Activated T-cell treated with anti-CD3 and anti-CD28 coated beads, Interleukin-2, amount 50 U/mL, for 24 hours (primary cell): ENCODE data around the gene SIM2.

Source experiments
- DNase-seq: peaks from one replicate; pipeline ENCODE4 v3.0.0-alpha.2; 2020
- H3K27ac Mint-ChIP-seq: 2 replicates; pipeline ENCODE4 v1.8.0; 2020; ENCODE audit warnings: mild to moderate bottlenecking, mixed read lengths
- H3K27me3 Mint-ChIP-seq: 2 replicates; pipeline ENCODE4 v1.8.0; 2020; ENCODE audit warnings: mixed read lengths
- H3K36me3 Mint-ChIP-seq: 2 replicates; pipeline ENCODE4 v1.8.0; 2020; ENCODE audit warnings: low read depth, mixed read lengths
- H3K4me1 Mint-ChIP-seq: 2 replicates; pipeline ENCODE4 v1.8.0; 2020; ENCODE audit warnings: low read depth, mixed read lengths
- H3K4me3 Mint-ChIP-seq: 2 replicates; pipeline ENCODE4 v1.8.0; 2020; ENCODE audit warnings: mild to moderate bottlenecking, moderate library complexity, mixed read lengths
- H3K9me3 Mint-ChIP-seq: 2 replicates; pipeline ENCODE4 v1.8.0; 2020; ENCODE audit warnings: mixed read lengths

SIM2 gene

GRCh38 chr21:36762642-36763041 is 63.7 kb downstream of the SIM2 start:
- H3K27me3 Mint-ChIP-seq, result no peaks in the 10 kb centered on the region
- peaks cover 3% of the 10 kb centered on the region for H3K36me3 Mint-ChIP-seq
- no peaks in the 10 kb centered on the region for H3K4me1 Mint-ChIP-seq
- H3K27ac Mint-ChIP-seq, result no peak overlapping the region
- DNase-seq, result no peak
- no peak overlapping the region for H3K4me3 Mint-ChIP-seq
- no peaks in the 10 kb centered on the region for H3K9me3 Mint-ChIP-seq

GRCh38 chr21:36763305-36763704 is 64.4 kb downstream of the SIM2 start:
- H3K36me3 Mint-ChIP-seq, result peaks cover 3% of the 10 kb centered on the region
- no peaks in the 10 kb centered on the region for H3K4me1 Mint-ChIP-seq
- no peak overlapping the region for H3K4me3 Mint-ChIP-seq
- H3K9me3 Mint-ChIP-seq, result no peaks in the 10 kb centered on the region
- no peaks in the 10 kb centered on the region for H3K27me3 Mint-ChIP-seq
- H3K27ac Mint-ChIP-seq, result no peak overlapping the region
- DNase-seq, result no peak

GRCh38 chr21:36765229-36765628 is 66.3 kb downstream of the SIM2 start:
- no peak overlapping the region for H3K27ac Mint-ChIP-seq
- DNase-seq, result no peak
- no peaks in the 10 kb centered on the region for H3K36me3 Mint-ChIP-seq
- no peak overlapping the region for H3K4me3 Mint-ChIP-seq
- no peaks in the 10 kb centered on the region for H3K27me3 Mint-ChIP-seq
- no peaks in the 10 kb centered on the region for H3K4me1 Mint-ChIP-seq
- H3K9me3 Mint-ChIP-seq, result no peaks in the 10 kb centered on the region

- H3K9me3 Mint-ChIP-seq, result no peaks in the 10 kb centered on the region
- H3K27me3 Mint-ChIP-seq, result no peaks in the 10 kb centered on the region
- no peak overlapping the region for H3K27ac Mint-ChIP-seq
- H3K4me1 Mint-ChIP-seq, result no peaks in the 10 kb centered on the region
- no peaks in the 10 kb centered on the region for H3K36me3 Mint-ChIP-seq
- no peak overlapping the region for H3K4me3 Mint-ChIP-seq
- DNase-seq, result no peak
These were observed 67.6 kb downstream of the SIM2 start for GRCh38 chr21:36766511-36766910.

DNA sequence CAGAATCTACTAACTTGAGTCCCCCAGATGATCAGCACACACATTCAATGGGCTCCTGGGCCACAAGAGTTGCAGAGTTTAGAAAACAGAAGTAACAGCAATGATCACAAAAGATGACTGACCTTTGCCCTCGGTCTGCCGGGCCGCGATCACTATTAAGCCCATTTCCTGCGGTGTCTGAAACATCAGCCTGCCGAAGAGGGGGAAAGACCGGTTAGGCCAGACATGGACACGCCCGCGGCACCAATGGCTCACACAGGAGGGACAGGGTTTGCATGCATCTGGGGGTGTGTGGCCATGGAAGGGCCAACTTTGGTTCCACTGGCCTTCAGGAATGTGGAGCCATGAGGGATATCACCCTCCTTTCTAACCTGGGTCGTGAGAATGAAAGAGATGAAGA is 68.2 kb downstream of the SIM2 start:
- no peaks in the 10 kb centered on the region for H3K9me3 Mint-ChIP-seq
- no peaks in the 10 kb centered on the region for H3K36me3 Mint-ChIP-seq
- no peak overlapping the region for H3K4me3 Mint-ChIP-seq
- H3K27ac Mint-ChIP-seq, result no peak overlapping the region
- no peaks in the 10 kb centered on the region for H3K4me1 Mint-ChIP-seq
- H3K27me3 Mint-ChIP-seq, result no peaks in the 10 kb centered on the region
- no peak for DNase-seq

GRCh38 chr21:36768496-36768895 is 69.6 kb downstream of the SIM2 start:
- Mint-ChIP-seq H3K9me3 (no peaks in the 10 kb centered on the region), H3K4me3 (no peak overlapping the region), H3K36me3 (no peaks in the 10 kb centered on the region), H3K27me3 (no peaks in the 10 kb centered on the region), H3K4me1 (no peaks in the 10 kb centered on the region), H3K27ac (no peak overlapping the region)
- no peak for DNase-seq

DNA sequence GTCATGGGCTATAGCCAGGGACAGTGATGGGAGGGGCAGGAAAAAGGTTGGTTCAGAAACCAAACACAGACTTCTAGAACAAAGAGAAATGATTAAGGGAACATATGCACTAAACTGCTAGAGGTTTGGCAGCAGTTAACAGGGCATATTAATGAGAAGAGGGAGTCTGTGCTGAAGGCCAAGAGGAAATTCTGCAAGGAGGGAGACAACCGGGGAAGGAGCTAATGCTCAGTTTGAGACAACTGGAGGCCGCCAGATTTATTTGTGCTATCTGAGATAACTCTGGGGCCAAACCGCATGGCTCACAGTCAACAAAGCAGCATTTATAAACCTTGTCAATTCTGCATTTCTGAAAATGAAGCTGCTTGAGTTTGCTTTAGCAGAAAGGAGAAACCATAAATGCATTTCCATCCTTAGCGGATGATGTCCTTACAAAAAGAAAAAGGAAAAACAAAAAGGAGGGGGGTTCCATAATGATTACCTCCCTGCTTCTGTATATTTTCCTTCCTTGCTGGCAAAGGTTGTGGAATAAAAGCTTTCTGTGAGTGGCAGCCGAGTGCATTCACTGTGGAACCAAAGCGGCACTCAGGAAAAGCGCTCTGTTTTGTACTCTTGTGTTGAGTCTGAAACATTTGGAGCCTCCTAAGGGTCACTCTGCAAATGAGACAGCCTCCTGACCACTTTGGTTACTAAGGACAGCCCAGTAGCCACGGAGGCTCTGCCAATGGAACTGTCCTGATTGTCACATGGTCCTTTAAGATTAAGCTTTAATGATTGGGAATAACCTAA is 70.3 kb downstream of the SIM2 start:
- Mint-ChIP-seq H3K9me3 (no peaks in the 10 kb centered on the region), H3K27ac (no peak overlapping the region), H3K27me3 (no peaks in the 10 kb centered on the region), H3K4me3 (no peak overlapping the region), H3K4me1 (no peaks in the 10 kb centered on the region), H3K36me3 (no peaks in the 10 kb centered on the region)
- no peak for DNase-seq

DNA sequence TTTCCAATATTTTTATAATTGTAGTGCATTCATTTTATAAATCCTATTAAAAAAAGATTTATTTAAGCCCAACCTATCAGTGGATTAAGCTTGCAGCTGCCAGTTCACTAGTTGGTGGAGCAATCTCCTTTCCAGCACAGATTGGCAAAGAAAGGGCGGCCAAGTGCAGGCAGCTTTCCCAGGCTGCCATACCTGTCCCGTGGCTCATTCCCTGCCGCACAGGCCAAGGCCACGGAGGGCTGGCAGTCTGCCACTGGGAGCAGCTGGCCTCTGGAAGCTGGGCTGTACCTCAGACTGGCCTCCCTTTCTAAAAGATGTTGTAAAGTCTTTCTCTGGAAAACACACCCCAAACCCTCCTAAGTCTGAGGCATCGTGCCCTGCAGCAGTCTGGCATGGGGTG is 74.2 kb downstream of the SIM2 start:
- H3K4me3 Mint-ChIP-seq, result no peak overlapping the region
- no peaks in the 10 kb centered on the region for H3K36me3 Mint-ChIP-seq
- H3K4me1 Mint-ChIP-seq, result no peaks in the 10 kb centered on the region
- no peak for DNase-seq
- H3K9me3 Mint-ChIP-seq, result no peaks in the 10 kb centered on the region
- H3K27me3 Mint-ChIP-seq, result no peaks in the 10 kb centered on the region
- no peak overlapping the region for H3K27ac Mint-ChIP-seq

GRCh38 chr21:36773995-36774394 is 75.1 kb downstream of the SIM2 start:
- H3K4me1 Mint-ChIP-seq, result no peaks in the 10 kb centered on the region
- no peaks in the 10 kb centered on the region for H3K9me3 Mint-ChIP-seq
- H3K36me3 Mint-ChIP-seq, result no peaks in the 10 kb centered on the region

DNA sequence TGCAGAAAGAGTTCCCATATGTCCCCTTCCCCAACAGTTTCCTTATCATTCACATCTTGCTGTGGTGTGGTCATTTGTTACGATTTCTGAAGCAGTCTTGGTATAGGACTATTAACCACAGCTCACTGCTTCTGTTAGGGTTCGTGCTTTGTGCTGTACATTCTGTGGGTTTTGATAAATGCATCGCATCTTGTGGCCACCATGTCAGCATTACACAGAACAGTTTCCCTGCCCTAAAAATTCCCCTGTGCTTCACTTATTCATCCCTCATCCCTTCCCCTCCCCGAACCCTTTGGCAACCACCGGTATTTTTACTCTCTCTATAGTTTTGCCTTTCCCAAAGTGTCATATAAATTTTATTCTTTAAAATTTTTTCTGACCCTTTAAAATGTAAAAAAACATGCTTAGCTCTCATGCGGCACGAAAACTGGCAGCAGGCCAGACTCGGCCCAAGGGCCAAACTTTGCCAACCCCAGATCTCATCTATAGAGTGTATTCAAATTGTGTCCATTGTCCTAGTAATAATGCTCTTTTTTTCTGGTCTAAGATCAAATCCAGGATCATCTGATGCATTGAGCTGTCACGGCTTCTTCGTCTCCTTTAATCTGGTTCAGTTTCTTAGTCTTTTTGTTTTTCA is 78.2 kb downstream of the SIM2 start:
- H3K36me3 Mint-ChIP-seq, result no peaks in the 10 kb centered on the region
- no peaks in the 10 kb centered on the region for H3K9me3 Mint-ChIP-seq
- H3K27me3 Mint-ChIP-seq, result no peaks in the 10 kb centered on the region
- no peak overlapping the region for H3K27ac Mint-ChIP-seq
- H3K4me3 Mint-ChIP-seq, result no peak overlapping the region
- no peak for DNase-seq
- H3K4me1 Mint-ChIP-seq, result no peaks in the 10 kb centered on the region

More at GRCh38 chr21:36773995-36774394, 75.1 kb downstream of the SIM2 start:
- Mint-ChIP-seq H3K27me3 (no peaks in the 10 kb centered on the region), H3K27ac (no peak overlapping the region), H3K4me3 (no peak overlapping the region)
- DNase-seq, result no peak

GRCh38 chr21:36780861-36781260 is 81.9 kb downstream of the SIM2 start:
- H3K4me1 Mint-ChIP-seq, result no peaks in the 10 kb centered on the region
- H3K36me3 Mint-ChIP-seq, result no peaks in the 10 kb centered on the region
- H3K27me3 Mint-ChIP-seq, result no peaks in the 10 kb centered on the region
- no peak overlapping the region for H3K4me3 Mint-ChIP-seq
- H3K27ac Mint-ChIP-seq, result no peak overlapping the region
- no peak for DNase-seq
- no peaks in the 10 kb centered on the region for H3K9me3 Mint-ChIP-seq

- Mint-ChIP-seq H3K27ac (no peak overlapping the region), H3K27me3 (no peaks in the 10 kb centered on the region), H3K4me3 (no peak overlapping the region), H3K4me1 (no peaks in the 10 kb centered on the region), H3K9me3 (no peaks in the 10 kb centered on the region), H3K36me3 (no peaks in the 10 kb centered on the region)
- DNase-seq, result no peak
These were observed 84.9 kb downstream of the SIM2 start for GRCh38 chr21:36783612-36784374.

GRCh38 chr21:36784947-36785346 is 86.0 kb downstream of the SIM2 start:
- H3K36me3 Mint-ChIP-seq, result no peaks in the 10 kb centered on the region
- H3K27ac Mint-ChIP-seq, result no peak overlapping the region
- H3K4me1 Mint-ChIP-seq, result no peaks in the 10 kb centered on the region
- H3K27me3 Mint-ChIP-seq, result no peaks in the 10 kb centered on the region
- H3K9me3 Mint-ChIP-seq, result no peaks in the 10 kb centered on the region
- no peak for DNase-seq
- no peak overlapping the region for H3K4me3 Mint-ChIP-seq

DNA sequence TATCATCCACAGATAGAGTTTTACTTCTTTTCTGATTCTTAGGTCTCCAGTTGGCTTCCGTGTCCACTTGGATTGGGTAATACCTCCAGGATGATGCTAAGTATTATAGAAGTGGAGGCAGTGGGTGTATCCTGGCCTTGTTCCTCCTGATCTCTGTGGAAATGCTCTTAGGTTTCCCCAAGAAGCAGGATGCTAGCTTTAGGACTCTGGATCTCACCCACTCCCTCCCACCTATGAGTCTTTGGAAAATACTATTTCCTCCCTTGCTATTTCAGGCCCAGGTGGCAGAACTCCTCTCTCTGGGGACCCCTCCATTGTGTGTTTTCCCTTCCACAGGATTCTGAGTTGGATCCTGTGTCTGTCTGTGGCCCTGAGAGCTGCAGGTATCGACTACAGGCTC is 86.7 kb downstream of the SIM2 start:
- DNase-seq, result no peak
- H3K27me3 Mint-ChIP-seq, result no peaks in the 10 kb centered on the region
- H3K4me3 Mint-ChIP-seq, result no peak overlapping the region
- H3K9me3 Mint-ChIP-seq, result no peaks in the 10 kb centered on the region
- no peaks in the 10 kb centered on the region for H3K4me1 Mint-ChIP-seq
- H3K36me3 Mint-ChIP-seq, result peaks cover 1% of the 10 kb centered on the region
- no peak overlapping the region for H3K27ac Mint-ChIP-seq

DNA sequence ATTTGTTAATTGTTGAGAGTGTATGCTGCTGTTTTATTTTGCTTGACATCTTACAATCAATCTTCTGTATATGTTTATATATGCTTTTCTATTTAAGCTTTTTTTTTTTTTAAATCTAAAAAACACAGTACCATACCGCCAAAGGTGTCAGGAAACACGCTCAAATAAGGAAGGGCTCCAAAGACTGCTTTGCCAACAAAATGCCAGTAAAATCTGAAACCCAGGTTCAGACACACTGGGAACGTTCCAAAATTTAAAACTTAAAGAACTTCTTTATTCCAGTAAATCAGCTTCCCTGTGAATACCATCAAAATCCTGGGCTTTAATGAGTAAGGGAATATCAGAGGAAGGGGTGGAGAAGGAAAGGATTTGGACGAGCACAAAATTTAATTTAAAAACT is 87.3 kb downstream of the SIM2 start:
- Mint-ChIP-seq H3K9me3 (no peaks in the 10 kb centered on the region), H3K4me3 (no peak overlapping the region), H3K36me3 (peaks cover 5% of the 10 kb centered on the region), H3K4me1 (no peaks in the 10 kb centered on the region), H3K27me3 (no peaks in the 10 kb centered on the region), H3K27ac (no peak overlapping the region)
- no peak for DNase-seq
